ENCODE measurements around the gene PLCG1.

DNA sequence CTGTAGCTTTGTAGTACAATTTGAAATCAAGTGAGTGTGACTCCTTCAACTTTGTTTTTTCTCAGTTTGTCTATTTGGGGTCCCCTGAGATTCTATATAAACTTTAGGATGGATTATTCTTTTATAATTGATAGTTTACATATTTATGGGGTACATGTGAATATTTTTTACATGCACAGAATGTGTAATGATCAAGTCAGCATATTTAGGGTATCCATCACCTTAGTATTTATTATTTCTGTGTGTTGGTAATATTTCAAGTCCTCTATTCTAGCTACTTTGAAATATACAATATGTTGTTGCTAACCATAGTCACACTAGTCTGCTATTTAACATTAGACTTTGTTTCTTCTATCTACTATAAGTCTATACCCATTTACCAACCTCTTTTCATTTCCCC, 50.3 kb downstream of the PLCG1 start:
- TF ChIP-seq, protein P1, sequence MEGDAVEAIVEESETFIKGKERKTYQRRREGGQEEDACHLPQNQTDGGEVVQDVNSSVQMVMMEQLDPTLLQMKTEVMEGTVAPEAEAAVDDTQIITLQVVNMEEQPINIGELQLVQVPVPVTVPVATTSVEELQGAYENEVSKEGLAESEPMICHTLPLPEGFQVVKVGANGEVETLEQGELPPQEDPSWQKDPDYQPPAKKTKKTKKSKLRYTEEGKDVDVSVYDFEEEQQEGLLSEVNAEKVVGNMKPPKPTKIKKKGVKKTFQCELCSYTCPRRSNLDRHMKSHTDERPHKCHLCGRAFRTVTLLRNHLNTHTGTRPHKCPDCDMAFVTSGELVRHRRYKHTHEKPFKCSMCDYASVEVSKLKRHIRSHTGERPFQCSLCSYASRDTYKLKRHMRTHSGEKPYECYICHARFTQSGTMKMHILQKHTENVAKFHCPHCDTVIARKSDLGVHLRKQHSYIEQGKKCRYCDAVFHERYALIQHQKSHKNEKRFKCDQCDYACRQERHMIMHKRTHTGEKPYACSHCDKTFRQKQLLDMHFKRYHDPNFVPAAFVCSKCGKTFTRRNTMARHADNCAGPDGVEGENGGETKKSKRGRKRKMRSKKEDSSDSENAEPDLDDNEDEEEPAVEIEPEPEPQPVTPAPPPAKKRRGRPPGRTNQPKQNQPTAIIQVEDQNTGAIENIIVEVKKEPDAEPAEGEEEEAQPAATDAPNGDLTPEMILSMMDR (conservative IDR thresholded peaks at IDR 0.05; ENCODE audit: low read depth in 2 of 2), result no peak
- TF ChIP-seq EZH2 (IDR thresholded peaks at IDR 0.05; ENCODE audit: low read depth, unreplicated experiment), result no peak
- no peak for TF ChIP-seq POLR2AphosphoS5 (IDR thresholded peaks at IDR 0.05; ENCODE audit: low read depth)
- no peak for TF ChIP-seq ZNF331 (CRISPR knock-in tag; IDR thresholded peaks at IDR 0.05; ENCODE audit: low read depth)
- no peak for TF ChIP-seq CREB1 (CRISPR knock-in tag; IDR thresholded peaks at IDR 0.05; ENCODE audit: low read depth)
- TF ChIP-seq, protein P2, sequence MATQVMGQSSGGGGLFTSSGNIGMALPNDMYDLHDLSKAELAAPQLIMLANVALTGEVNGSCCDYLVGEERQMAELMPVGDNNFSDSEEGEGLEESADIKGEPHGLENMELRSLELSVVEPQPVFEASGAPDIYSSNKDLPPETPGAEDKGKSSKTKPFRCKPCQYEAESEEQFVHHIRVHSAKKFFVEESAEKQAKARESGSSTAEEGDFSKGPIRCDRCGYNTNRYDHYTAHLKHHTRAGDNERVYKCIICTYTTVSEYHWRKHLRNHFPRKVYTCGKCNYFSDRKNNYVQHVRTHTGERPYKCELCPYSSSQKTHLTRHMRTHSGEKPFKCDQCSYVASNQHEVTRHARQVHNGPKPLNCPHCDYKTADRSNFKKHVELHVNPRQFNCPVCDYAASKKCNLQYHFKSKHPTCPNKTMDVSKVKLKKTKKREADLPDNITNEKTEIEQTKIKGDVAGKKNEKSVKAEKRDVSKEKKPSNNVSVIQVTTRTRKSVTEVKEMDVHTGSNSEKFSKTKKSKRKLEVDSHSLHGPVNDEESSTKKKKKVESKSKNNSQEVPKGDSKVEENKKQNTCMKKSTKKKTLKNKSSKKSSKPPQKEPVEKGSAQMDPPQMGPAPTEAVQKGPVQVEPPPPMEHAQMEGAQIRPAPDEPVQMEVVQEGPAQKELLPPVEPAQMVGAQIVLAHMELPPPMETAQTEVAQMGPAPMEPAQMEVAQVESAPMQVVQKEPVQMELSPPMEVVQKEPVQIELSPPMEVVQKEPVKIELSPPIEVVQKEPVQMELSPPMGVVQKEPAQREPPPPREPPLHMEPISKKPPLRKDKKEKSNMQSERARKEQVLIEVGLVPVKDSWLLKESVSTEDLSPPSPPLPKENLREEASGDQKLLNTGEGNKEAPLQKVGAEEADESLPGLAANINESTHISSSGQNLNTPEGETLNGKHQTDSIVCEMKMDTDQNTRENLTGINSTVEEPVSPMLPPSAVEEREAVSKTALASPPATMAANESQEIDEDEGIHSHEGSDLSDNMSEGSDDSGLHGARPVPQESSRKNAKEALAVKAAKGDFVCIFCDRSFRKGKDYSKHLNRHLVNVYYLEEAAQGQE (IDR thresholded peaks at IDR 0.05; ENCODE audit: unreplicated experiment), result no peak
- TF ChIP-seq EZH2phosphoT487 (IDR thresholded peaks at IDR 0.05; ENCODE audit: unreplicated experiment), result no peak
- TF ChIP-seq STAT1 (IDR thresholded peaks at IDR 0.05; ENCODE audit: unreplicated experiment), result no peak
- no peak for TF ChIP-seq ZNF114 (CRISPR knock-in tag; IDR thresholded peaks at IDR 0.05)
- TF ChIP-seq NANOG (IDR thresholded peaks at IDR 0.05; ENCODE audit: borderline replicate concordance), result no peak
- no peak for TF ChIP-seq JUNB (IDR thresholded peaks at IDR 0.05; ENCODE audit: unreplicated experiment)

Data from GM23338 (cell line).